ENCODE results near the gene CD47. TPM values are rescaled to one million over a fixed set of nuclear protein-coding genes. Genes with fewer than 3 reads are reported as not detected.

CD47 gene
- total RNA-seq, 1 experiment from 2014 or later = 34.7 TPM

- POLR2A ChIA-PET (ENCODE audit: low non-redundant PET) = no interaction called here
- TF ChIP-seq, protein P1, sequence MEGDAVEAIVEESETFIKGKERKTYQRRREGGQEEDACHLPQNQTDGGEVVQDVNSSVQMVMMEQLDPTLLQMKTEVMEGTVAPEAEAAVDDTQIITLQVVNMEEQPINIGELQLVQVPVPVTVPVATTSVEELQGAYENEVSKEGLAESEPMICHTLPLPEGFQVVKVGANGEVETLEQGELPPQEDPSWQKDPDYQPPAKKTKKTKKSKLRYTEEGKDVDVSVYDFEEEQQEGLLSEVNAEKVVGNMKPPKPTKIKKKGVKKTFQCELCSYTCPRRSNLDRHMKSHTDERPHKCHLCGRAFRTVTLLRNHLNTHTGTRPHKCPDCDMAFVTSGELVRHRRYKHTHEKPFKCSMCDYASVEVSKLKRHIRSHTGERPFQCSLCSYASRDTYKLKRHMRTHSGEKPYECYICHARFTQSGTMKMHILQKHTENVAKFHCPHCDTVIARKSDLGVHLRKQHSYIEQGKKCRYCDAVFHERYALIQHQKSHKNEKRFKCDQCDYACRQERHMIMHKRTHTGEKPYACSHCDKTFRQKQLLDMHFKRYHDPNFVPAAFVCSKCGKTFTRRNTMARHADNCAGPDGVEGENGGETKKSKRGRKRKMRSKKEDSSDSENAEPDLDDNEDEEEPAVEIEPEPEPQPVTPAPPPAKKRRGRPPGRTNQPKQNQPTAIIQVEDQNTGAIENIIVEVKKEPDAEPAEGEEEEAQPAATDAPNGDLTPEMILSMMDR (conservative IDR thresholded peaks at IDR 0.05; ENCODE audit: low read depth, low read length) = no peak
- no peak for TF ChIP-seq EZH2 (IDR thresholded peaks at IDR 0.05; ENCODE audit: borderline replicate concordance, low read depth, low read length, poor library complexity, severe bottlenecking)
- Histone ChIP-seq H3K4me3 (ENCODE audit: low read depth, low read length, poor library complexity, severe bottlenecking) (no peak overlapping the region), H3K36me3 (ENCODE audit: insufficient read depth, low read length, poor library complexity, severe bottlenecking) (no peaks in the 10 kb centered on the region), H3K4me1 (ENCODE audit: insufficient read depth, low read length, poor library complexity, severe bottlenecking) (peaks cover 8% of the 10 kb centered on the region), H3K9me3 (ENCODE audit: low read depth, low read length, poor library complexity, severe bottlenecking) (no peaks in the 10 kb centered on the region), H3K27ac (ENCODE audit: low read depth, low read length, poor library complexity, severe bottlenecking) (no peak overlapping the region), H3K27me3 (replicated peaks; ENCODE audit: insufficient read depth, low read depth, low read length, poor library complexity) (no peaks in the 10 kb centered on the region)
- no peak for DNase-seq (ENCODE audit: low spot score)
- no TSS peak for BruUV-seq (replicated peaks)
- CTCF ChIA-PET = no interaction called here
- intact Hi-C loops (cut with micrococcal nuclease; ENCODE audit: unreplicated experiment) = no loop called here
Observed at GRCh38 chr3:108131475-108132134, 40.8 kb upstream of the CD47 start.

DNA sequence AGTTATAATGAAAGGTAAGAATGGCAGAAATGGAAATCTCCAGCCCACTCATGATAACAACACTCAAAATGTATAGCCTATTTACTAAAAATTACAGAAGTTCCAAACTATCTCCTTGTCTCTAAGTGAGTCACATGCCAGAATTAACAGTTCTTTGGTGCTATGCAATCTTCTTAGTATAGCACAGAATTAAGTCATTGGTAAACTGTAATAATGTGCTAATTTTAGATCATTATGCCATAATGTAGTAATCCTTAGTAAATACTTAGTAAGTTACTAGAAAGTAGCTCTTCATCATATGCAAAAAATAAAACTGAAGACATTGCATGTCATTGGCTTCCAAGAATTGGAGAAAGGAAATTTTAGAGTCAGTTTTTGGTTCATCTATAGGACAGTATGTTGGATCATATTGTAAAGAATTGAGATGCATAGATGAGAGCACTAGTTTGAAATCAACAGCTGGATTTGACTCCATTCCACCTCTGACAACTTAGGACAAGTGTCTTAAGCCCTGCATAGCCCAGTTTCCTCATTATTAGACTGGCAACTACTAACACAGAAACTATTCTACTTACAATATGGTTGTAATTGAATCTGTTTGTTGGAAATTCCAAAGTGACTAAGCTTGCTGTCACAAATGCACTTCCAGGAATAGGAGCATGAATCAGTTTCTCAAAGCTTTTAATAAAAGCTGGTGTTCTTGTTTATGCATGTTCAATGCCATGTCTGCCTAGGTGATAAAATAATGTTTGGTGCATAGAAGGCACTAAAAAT lies 40.1 kb upstream of the CD47 start:
- no peaks in the 10 kb centered on the region for H3K36me3 ChIP-seq (ENCODE audit: insufficient read depth, low read length, poor library complexity, severe bottlenecking)
- intact Hi-C loops (cut with micrococcal nuclease; ENCODE audit: unreplicated experiment) = no loop called here
- BruUV-seq (replicated peaks) = no TSS peak
- no peak overlapping the region for H3K4me3 ChIP-seq (ENCODE audit: low read depth, low read length, poor library complexity, severe bottlenecking)
- ChIA-PET CTCF (no interaction called here), POLR2A (ENCODE audit: low non-redundant PET) (no interaction called here)
- no peaks in the 10 kb centered on the region for H3K9me3 ChIP-seq (ENCODE audit: low read depth, low read length, poor library complexity, severe bottlenecking)
- no peak overlapping the region for H3K27ac ChIP-seq (ENCODE audit: low read depth, low read length, poor library complexity, severe bottlenecking)
- peaks cover 8% of the 10 kb centered on the region for H3K4me1 ChIP-seq (ENCODE audit: insufficient read depth, low read length, poor library complexity, severe bottlenecking)
- DNase-seq (ENCODE audit: low spot score) = no peak
- no peak for TF ChIP-seq EZH2 (IDR thresholded peaks at IDR 0.05; ENCODE audit: borderline replicate concordance, low read depth, low read length, poor library complexity, severe bottlenecking)
- TF ChIP-seq, protein P1 (conservative IDR thresholded peaks at IDR 0.05; ENCODE audit: low read depth, low read length) = no peak
- no peaks in the 10 kb centered on the region for H3K27me3 ChIP-seq (replicated peaks; ENCODE audit: insufficient read depth, low read depth, low read length, poor library complexity)

- intact Hi-C loops (cut with micrococcal nuclease; ENCODE audit: unreplicated experiment) = no loop called here
- POLR2A ChIA-PET (ENCODE audit: low non-redundant PET) = no interaction called here
- no peak for TF ChIP-seq EZH2 (IDR thresholded peaks at IDR 0.05; ENCODE audit: borderline replicate concordance, low read depth, low read length, poor library complexity, severe bottlenecking)
- TF ChIP-seq, protein P1 (conservative IDR thresholded peaks at IDR 0.05; ENCODE audit: low read depth, low read length) = no peak
- H3K4me3 ChIP-seq (ENCODE audit: low read depth, low read length, poor library complexity, severe bottlenecking) = no peak overlapping the region
- H3K27me3 ChIP-seq (replicated peaks; ENCODE audit: insufficient read depth, low read depth, low read length, poor library complexity) = no peaks in the 10 kb centered on the region
- no peaks in the 10 kb centered on the region for H3K36me3 ChIP-seq (ENCODE audit: insufficient read depth, low read length, poor library complexity, severe bottlenecking)
- no TSS peak for BruUV-seq (replicated peaks)
- no peak for DNase-seq (ENCODE audit: low spot score)
- no peak overlapping the region for H3K27ac ChIP-seq (ENCODE audit: low read depth, low read length, poor library complexity, severe bottlenecking)
- H3K9me3 ChIP-seq (ENCODE audit: low read depth, low read length, poor library complexity, severe bottlenecking) = no peaks in the 10 kb centered on the region
- H3K4me1 ChIP-seq (ENCODE audit: insufficient read depth, low read length, poor library complexity, severe bottlenecking) = peaks cover 8% of the 10 kb centered on the region
- CTCF ChIA-PET = no interaction called here
Observed at GRCh38 chr3:108130236-108130635, 39.4 kb upstream of the CD47 start.

Data from A673 (cell line).